ENCODE data around the gene RIMS4.

RIMS4 gene

DNA sequence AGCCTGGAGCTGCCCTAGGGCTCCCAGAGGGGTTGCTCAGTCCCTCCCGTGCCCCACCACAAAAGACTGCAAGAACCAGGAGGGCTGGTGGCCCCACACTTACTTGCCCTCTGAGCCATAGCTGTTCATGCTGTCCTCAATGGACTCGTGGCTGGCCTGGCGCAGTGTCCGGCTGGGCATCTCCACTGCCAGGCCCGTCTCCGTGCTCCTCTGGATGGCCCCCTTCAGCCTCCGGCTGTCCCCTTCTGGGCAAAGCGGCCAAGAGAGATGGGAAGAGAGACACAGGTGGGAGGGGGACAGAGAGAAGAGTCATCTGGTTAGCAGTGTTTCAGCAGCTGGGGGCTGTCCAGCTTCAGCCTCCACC is 39.2 kb downstream of the RIMS4 start:
- Histone ChIP-seq H4K20me1 (ENCODE audit: insufficient read depth, low read length) (no peaks in the 10 kb centered on the region), H3K36me3 (ENCODE audit: insufficient read depth, low read length) (no peaks in the 10 kb centered on the region), H3K9me3 (ENCODE audit: insufficient read depth, low read length, severe bottlenecking) (no peaks in the 10 kb centered on the region), H3K4me3 (ENCODE audit: low read depth in 1 of 2, low read length in 2 of 2) (no peak overlapping the region), H3K4me1 (ENCODE audit: insufficient read depth, low read length) (no peaks in the 10 kb centered on the region), H3K79me2 (ENCODE audit: insufficient read depth, low read length) (no peaks in the 10 kb centered on the region), H3K4me2 (ENCODE audit: insufficient read depth, low read length) (no peak overlapping the region), H2AFZ (ENCODE audit: low read depth, low read length) (no peak overlapping the region), H3K27me3 (ENCODE audit: insufficient read depth, low read length, poor library complexity) (peaks cover 13% of the 10 kb centered on the region), H3K9ac (ENCODE audit: low read depth, low read length) (no peak overlapping the region), H3K27ac (ENCODE audit: low read length) (no peak overlapping the region)
- no peak for DNase-seq
- no peak for TF ChIP-seq EZH2 (IDR thresholded peaks at IDR 0.05; ENCODE audit: borderline replicate concordance, low read depth, low read length, severe bottlenecking)
- no peak for TF ChIP-seq CTCF (IDR thresholded peaks at IDR 0.05; ENCODE audit: borderline replicate concordance, extremely low read depth, low read length, poor library complexity, severe bottlenecking)
- no peak for ATAC-seq (ENCODE audit: insufficient read depth, low read depth)

DNA sequence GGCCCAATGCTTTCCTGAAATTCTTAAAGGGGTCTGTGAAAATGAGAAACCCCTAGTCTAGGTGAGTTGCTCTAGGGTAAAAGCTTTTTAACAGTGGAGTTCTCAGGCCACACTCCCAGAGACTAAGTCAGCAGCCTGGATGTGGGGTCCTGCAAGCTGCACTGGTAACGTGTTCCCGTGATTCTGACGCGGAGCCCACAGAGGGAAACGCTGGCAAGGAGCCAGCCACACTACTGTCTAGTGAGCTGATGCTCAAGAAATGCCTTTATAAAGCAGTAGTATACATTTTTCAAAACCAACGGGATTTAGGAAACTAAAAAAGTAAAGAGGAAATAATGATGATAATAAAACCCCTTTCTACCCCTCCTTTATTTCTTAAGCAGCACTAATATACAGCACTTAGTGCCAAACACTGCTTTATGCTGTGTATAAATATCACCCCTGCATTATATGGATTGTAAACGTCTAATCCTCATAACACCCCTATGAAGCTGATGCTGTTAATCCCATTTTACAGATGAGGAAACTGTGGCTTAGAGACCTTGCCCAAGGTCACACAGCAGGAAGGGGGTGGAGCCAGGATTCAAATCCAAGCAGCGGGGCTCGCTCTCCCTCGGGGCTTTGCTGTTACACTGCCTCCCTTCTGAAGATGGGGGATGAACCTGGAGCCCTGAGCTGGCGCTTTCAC is 39.7 kb downstream of the RIMS4 start:
- Histone ChIP-seq H3K9me3 (ENCODE audit: insufficient read depth, low read length, severe bottlenecking) (no peaks in the 10 kb centered on the region), H3K36me3 (ENCODE audit: insufficient read depth, low read length) (no peaks in the 10 kb centered on the region), H4K20me1 (ENCODE audit: insufficient read depth, low read length) (no peaks in the 10 kb centered on the region), H3K79me2 (ENCODE audit: insufficient read depth, low read length) (no peaks in the 10 kb centered on the region), H3K4me2 (ENCODE audit: insufficient read depth, low read length) (no peak overlapping the region), H3K27ac (ENCODE audit: low read length) (no peak overlapping the region), H3K27me3 (ENCODE audit: insufficient read depth, low read length, poor library complexity) (peaks cover 13% of the 10 kb centered on the region), H3K4me1 (ENCODE audit: insufficient read depth, low read length) (no peaks in the 10 kb centered on the region), H3K9ac (ENCODE audit: low read depth, low read length) (no peak overlapping the region), H2AFZ (ENCODE audit: low read depth, low read length) (no peak overlapping the region), H3K4me3 (ENCODE audit: low read depth in 1 of 2, low read length in 2 of 2) (no peak overlapping the region)
- DNase-seq = peak; percentile 17
- no peak for ATAC-seq (ENCODE audit: insufficient read depth, low read depth)
- no peak for TF ChIP-seq CTCF (IDR thresholded peaks at IDR 0.05; ENCODE audit: borderline replicate concordance, extremely low read depth, low read length, poor library complexity, severe bottlenecking)
- TF ChIP-seq EZH2 (IDR thresholded peaks at IDR 0.05; ENCODE audit: borderline replicate concordance, low read depth, low read length, severe bottlenecking) = no peak

DNA sequence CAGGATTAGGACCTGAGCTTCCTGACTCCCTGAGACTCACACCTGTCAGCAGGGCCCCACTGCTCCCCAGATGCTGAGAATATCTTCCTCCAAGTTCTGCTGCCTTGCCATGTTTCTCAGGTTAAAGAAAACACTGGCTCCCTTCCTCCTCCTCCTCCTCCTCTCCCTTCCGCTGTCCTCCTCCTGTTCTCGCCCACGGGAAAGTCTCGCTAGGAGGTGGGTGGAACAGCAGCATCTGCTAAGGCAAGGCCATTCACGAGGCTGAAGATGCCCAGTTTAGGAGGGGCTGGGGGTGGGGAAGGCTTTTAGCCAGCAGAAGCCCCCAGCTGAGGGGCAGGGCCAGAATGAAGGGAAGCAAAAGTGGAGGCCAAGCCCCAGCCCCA is 40.9 kb downstream of the RIMS4 start:
- Histone ChIP-seq H3K27ac (ENCODE audit: low read length) (no peak overlapping the region), H3K9ac (ENCODE audit: low read depth, low read length) (no peak overlapping the region), H3K9me3 (ENCODE audit: insufficient read depth, low read length, severe bottlenecking) (no peaks in the 10 kb centered on the region), H3K36me3 (ENCODE audit: insufficient read depth, low read length) (no peaks in the 10 kb centered on the region), H3K4me3 (ENCODE audit: low read depth in 1 of 2, low read length in 2 of 2) (no peak overlapping the region), H3K4me2 (ENCODE audit: insufficient read depth, low read length) (no peak overlapping the region), H3K4me1 (ENCODE audit: insufficient read depth, low read length) (no peaks in the 10 kb centered on the region), H2AFZ (ENCODE audit: low read depth, low read length) (no peak overlapping the region), H4K20me1 (ENCODE audit: insufficient read depth, low read length) (no peaks in the 10 kb centered on the region), H3K79me2 (ENCODE audit: insufficient read depth, low read length) (no peaks in the 10 kb centered on the region), H3K27me3 (ENCODE audit: insufficient read depth, low read length, poor library complexity) (peaks cover 20% of the 10 kb centered on the region)
- TF ChIP-seq EZH2 (IDR thresholded peaks at IDR 0.05; ENCODE audit: borderline replicate concordance, low read depth, low read length, severe bottlenecking) (no peak), CTCF (IDR thresholded peaks at IDR 0.05; ENCODE audit: borderline replicate concordance, extremely low read depth, low read length, poor library complexity, severe bottlenecking) (no peak)
- ATAC-seq (ENCODE audit: insufficient read depth, low read depth) (no peak), DNase-seq (no peak)

All from DND-41 (cell line).